Chondrocyte (in vitro differentiated cells): Measurements from ENCODE around the gene ASPDH. TPM values are rescaled to one million over a fixed set of nuclear protein-coding genes. Genes with fewer than 3 reads are reported as not detected.

Experiments
- DNase-seq: peaks from one replicate; pipeline ENCODE4 v3.0.0; 2021; ENCODE audit warnings: mixed read lengths, low spot score
- H3K27ac Mint-ChIP-seq: one replicate; pipeline ENCODE4 v1.8.0; 2021; ENCODE audit warnings: mild to moderate bottlenecking, moderate library complexity, mixed read lengths; ENCODE audit not compliant: unreplicated experiment
- H3K27me3 Mint-ChIP-seq: 2 replicates; pipeline ENCODE4 v1.8.0; 2021; ENCODE audit warnings: low read depth, mixed read lengths
- H3K36me3 Mint-ChIP-seq: 2 replicates; pipeline ENCODE4 v1.8.0; 2021; ENCODE audit warnings: low read depth, mixed read lengths
- H3K4me1 Mint-ChIP-seq: 2 replicates; pipeline ENCODE4 v1.8.0; 2021; ENCODE audit warnings: low read depth, mild to moderate bottlenecking, mixed read lengths
- H3K4me3 Mint-ChIP-seq: one replicate; pipeline ENCODE4 v1.8.0; 2021; ENCODE audit warnings: mild to moderate bottlenecking, moderate library complexity, mixed read lengths; ENCODE audit not compliant: unreplicated experiment
- H3K9me3 Mint-ChIP-seq: 2 replicates; pipeline ENCODE4 v1.8.0; 2021; ENCODE audit warnings: low read depth, mixed read lengths
- total RNA-seq: library from RNA; stranded (reverse); gene quantifications from 3 replicates; pipeline ENCODE4 v1.2.1, GENCODE V29; 2021
- TF ChIP-seq, protein P1 (sequence below): fragments of 200-600 bp; sonication (generic); IDR thresholded peaks from 2 replicates; pipeline ENCODE4 v1.5.0; 2021; ENCODE audit warnings: antibody characterized with exemption, mild to moderate bottlenecking, moderate library complexity

ASPDH gene
- total RNA-seq, 1 donor from 2014 or later = not detected

DNA sequence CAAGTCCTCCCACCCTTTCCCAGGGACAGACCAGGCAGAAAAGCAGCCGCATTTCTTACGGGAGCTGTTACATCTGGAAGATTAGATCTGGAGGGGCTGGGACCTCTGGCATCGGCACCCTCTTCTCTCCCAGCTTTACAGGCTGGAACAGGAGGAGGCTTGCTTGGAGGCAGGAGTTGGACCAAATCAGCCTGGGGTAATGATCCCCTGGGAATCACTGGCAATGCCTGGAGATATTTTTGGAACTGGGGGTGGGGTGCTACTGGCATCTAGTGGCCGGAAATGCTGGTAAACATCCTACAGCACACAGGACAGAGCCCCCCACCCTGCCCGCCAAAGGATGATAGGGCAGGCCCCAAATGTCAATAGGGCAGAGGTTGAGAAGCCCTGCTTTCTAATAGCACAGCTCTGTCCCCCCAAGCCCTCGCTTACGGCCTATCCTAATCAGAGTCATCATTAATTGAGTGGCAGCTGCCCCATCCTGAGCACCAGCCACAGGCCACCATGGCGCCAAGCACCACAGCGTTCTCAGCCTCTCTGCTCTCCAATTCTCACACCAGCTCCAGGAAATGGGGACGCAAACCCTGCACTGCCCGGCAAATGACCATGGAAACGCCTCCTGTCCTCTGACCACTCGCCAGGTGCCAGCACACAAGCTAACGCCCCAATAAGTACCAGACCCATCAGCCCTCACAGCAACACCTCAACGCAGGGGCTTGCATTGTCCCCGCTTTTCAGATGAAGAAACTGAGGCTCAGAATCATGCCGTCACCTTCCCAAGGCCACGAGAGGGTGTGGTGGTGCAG, 33.9 kb upstream of the ASPDH start:
- no peaks in the 10 kb centered on the region for H3K9me3 Mint-ChIP-seq
- H3K4me1 Mint-ChIP-seq = peaks cover 14% of the 10 kb centered on the region
- no peak overlapping the region for H3K4me3 Mint-ChIP-seq
- TF ChIP-seq, protein P1, sequence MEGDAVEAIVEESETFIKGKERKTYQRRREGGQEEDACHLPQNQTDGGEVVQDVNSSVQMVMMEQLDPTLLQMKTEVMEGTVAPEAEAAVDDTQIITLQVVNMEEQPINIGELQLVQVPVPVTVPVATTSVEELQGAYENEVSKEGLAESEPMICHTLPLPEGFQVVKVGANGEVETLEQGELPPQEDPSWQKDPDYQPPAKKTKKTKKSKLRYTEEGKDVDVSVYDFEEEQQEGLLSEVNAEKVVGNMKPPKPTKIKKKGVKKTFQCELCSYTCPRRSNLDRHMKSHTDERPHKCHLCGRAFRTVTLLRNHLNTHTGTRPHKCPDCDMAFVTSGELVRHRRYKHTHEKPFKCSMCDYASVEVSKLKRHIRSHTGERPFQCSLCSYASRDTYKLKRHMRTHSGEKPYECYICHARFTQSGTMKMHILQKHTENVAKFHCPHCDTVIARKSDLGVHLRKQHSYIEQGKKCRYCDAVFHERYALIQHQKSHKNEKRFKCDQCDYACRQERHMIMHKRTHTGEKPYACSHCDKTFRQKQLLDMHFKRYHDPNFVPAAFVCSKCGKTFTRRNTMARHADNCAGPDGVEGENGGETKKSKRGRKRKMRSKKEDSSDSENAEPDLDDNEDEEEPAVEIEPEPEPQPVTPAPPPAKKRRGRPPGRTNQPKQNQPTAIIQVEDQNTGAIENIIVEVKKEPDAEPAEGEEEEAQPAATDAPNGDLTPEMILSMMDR = peak; percentile 20
- no peaks in the 10 kb centered on the region for H3K36me3 Mint-ChIP-seq
- no peak overlapping the region for H3K27ac Mint-ChIP-seq
- peaks cover 19% of the 10 kb centered on the region for H3K27me3 Mint-ChIP-seq
- no peak for DNase-seq

GRCh38 chr19:50546527-50547221, 33.0 kb upstream of the ASPDH start:
- no peak for DNase-seq
- no peaks in the 10 kb centered on the region for H3K36me3 Mint-ChIP-seq
- peaks cover 12% of the 10 kb centered on the region for H3K27me3 Mint-ChIP-seq
- peaks cover 11% of the 10 kb centered on the region for H3K4me1 Mint-ChIP-seq
- H3K9me3 Mint-ChIP-seq = no peaks in the 10 kb centered on the region
- no peak overlapping the region for H3K4me3 Mint-ChIP-seq
- no peak overlapping the region for H3K27ac Mint-ChIP-seq
- TF ChIP-seq, protein P1 = no peak

- DNase-seq = no peak
- no peaks in the 10 kb centered on the region for H3K27me3 Mint-ChIP-seq
- H3K27ac Mint-ChIP-seq = no peak overlapping the region
- H3K4me3 Mint-ChIP-seq = no peak overlapping the region
- H3K9me3 Mint-ChIP-seq = no peaks in the 10 kb centered on the region
- peaks cover 8% of the 10 kb centered on the region for H3K4me1 Mint-ChIP-seq
- no peaks in the 10 kb centered on the region for H3K36me3 Mint-ChIP-seq
- TF ChIP-seq, protein P1 = no peak
Observed at GRCh38 chr19:50542943-50543342, 29.2 kb upstream of the ASPDH start.

DNA sequence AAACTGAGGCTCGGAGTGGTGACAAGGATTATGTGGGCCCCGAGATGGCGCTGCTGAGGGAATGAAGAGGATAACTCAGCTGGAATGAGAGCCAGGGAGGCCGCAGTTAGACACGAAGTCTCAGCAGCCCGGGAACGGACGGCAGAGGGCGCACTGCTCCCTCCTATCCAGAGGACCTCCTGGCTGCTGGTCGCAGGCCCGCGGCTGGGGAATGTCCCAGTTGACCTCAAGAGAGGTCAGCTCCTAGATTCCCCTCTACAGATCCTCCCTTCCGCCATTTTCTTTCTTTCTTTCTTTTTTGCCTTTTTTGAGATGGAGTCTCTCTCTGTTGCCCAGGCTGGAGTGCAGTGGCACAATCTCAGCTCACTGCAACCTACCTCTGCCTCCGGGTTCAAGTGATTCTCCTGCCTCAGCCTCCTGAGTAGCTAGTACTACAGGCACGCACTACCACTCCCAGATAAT, 24.1 kb upstream of the ASPDH start:
- no peak for DNase-seq
- peaks cover 4% of the 10 kb centered on the region for H3K36me3 Mint-ChIP-seq
- H3K4me3 Mint-ChIP-seq = no peak overlapping the region
- H3K9me3 Mint-ChIP-seq = peaks cover 8% of the 10 kb centered on the region
- H3K4me1 Mint-ChIP-seq = no peaks in the 10 kb centered on the region
- TF ChIP-seq, protein P1 = peak; percentile 89
- H3K27ac Mint-ChIP-seq = no peak overlapping the region
- peaks cover 2% of the 10 kb centered on the region for H3K27me3 Mint-ChIP-seq

- H3K9me3 Mint-ChIP-seq = peaks cover 13% of the 10 kb centered on the region
- H3K36me3 Mint-ChIP-seq = peaks cover 4% of the 10 kb centered on the region
- H3K4me1 Mint-ChIP-seq = no peaks in the 10 kb centered on the region
- H3K27me3 Mint-ChIP-seq = peaks cover 2% of the 10 kb centered on the region
- H3K4me3 Mint-ChIP-seq = no peak overlapping the region
- TF ChIP-seq, protein P1 = no peak
- H3K27ac Mint-ChIP-seq = no peak overlapping the region
- no peak for DNase-seq
Observed at GRCh38 chr19:50537306-50537685, 23.6 kb upstream of the ASPDH start.
